Osteocyte (in vitro differentiated cells): Measurements from ENCODE around the gene UVSSA. TPM values are rescaled to one million over a fixed set of nuclear protein-coding genes. Genes with fewer than 3 reads are reported as not detected.

Experiments
- DNase-seq: peaks from one replicate; pipeline ENCODE4 v3.0.0; 2021; ENCODE audit warnings: mixed read lengths; ENCODE audit not compliant: unreplicated experiment; ENCODE audit errors: extremely low spot score
- H3K27ac Mint-ChIP-seq: one replicate; pipeline ENCODE4 v1.8.0; 2021; ENCODE audit warnings: mild to moderate bottlenecking, mixed read lengths; ENCODE audit not compliant: unreplicated experiment
- H3K27me3 Mint-ChIP-seq: one replicate; pipeline ENCODE4 v1.8.0; 2021; ENCODE audit warnings: mixed read lengths; ENCODE audit not compliant: unreplicated experiment
- H3K36me3 Mint-ChIP-seq: one replicate; pipeline ENCODE4 v1.8.0; 2021; ENCODE audit warnings: mixed read lengths; ENCODE audit not compliant: unreplicated experiment
- H3K4me1 Mint-ChIP-seq: one replicate; pipeline ENCODE4 v1.8.0; 2021; ENCODE audit warnings: mixed read lengths; ENCODE audit not compliant: unreplicated experiment
- H3K4me3 Mint-ChIP-seq: one replicate; pipeline ENCODE4 v1.8.0; 2021; ENCODE audit warnings: mild to moderate bottlenecking, moderate library complexity, mixed read lengths; ENCODE audit not compliant: unreplicated experiment
- H3K9me3 Mint-ChIP-seq: one replicate; pipeline ENCODE4 v1.8.0; 2021; ENCODE audit warnings: mixed read lengths; ENCODE audit not compliant: unreplicated experiment
- CTCF ChIP-seq: fragments of 200-600 bp; sonication (generic); IDR thresholded peaks from 2 replicates; pipeline ENCODE4 v1.5.0; 2021; ENCODE audit warnings: antibody characterized with exemption, mild to moderate bottlenecking, moderate library complexity
- total RNA-seq: library from RNA; stranded (reverse); gene quantifications from 2 replicates; pipeline ENCODE4 v1.2.1, GENCODE V29; 2021

The UVSSA gene
- total RNA-seq, 1 donor from 2014 or later = 26.7 TPM

- TF ChIP-seq CTCF = no peak
- H3K4me3 Mint-ChIP-seq = no peak overlapping the region
- no peaks in the 10 kb centered on the region for H3K27me3 Mint-ChIP-seq
- H3K4me1 Mint-ChIP-seq = peaks cover 20% of the 10 kb centered on the region
- peaks cover 33% of the 10 kb centered on the region for H3K36me3 Mint-ChIP-seq
- no peak for DNase-seq
- H3K27ac Mint-ChIP-seq = no peak overlapping the region
- H3K9me3 Mint-ChIP-seq = no peaks in the 10 kb centered on the region
These were observed 5.0 kb upstream of the UVSSA start for GRCh38 chr4:1342003-1342402.

GRCh38 chr4:1344696-1345095 is 2.3 kb upstream of the UVSSA start:
- DNase-seq = no peak
- Mint-ChIP-seq H3K4me1 (peaks cover 37% of the 10 kb centered on the region), H3K4me3 (peak overlapping the region; percentile 94), H3K9me3 (no peaks in the 10 kb centered on the region), H3K36me3 (peaks cover 15% of the 10 kb centered on the region), H3K27me3 (no peaks in the 10 kb centered on the region), H3K27ac (no peak overlapping the region)
- TF ChIP-seq CTCF = no peak

DNA sequence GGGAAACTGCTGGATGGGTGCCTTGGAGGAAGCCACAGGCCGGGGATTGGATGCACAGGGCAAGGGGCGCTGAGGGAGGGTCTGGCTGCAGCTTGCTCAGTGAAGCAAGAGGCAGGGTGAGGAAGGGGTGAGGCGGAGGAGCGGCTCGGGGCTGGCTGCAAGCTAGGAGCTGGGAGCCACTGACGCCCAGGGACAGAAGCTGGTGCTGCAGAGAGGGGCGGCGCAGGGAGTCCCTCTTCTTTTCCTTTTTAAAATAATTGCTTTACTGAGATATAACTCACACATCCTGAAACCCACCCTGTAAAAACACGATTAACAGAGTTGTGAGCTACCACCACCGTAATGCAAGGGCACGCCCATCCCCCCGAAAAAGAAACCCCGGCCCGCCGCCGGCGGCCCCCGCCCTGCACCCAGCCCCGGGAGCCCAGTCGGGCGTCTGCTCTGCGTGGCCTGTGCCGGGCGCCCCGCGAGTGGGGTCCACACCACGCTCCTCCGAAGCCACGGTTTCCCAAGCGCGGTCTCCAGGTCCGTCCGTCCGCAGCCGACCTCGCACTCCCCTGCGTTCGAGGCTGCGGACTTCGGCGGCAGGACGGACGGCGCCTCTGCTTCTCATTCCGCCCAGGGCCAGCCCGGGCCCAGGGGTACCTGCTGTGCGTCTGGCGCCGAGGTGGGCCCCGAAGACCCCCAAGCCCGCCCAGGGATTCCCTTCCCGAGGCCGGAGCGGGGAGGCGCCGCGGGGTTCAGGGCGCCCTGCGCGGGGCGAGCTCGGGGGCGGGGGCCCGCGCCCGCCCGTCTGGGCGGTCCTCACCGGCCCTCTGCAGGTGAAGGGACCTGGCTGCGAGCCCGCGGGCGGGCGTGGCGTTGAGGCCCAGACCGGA is 866 bp upstream of the UVSSA start:
- H3K9me3 Mint-ChIP-seq = no peaks in the 10 kb centered on the region
- no peak for DNase-seq

GRCh38 chr4:1347410-1347864 is 429 bp downstream of the UVSSA start:
- no peaks in the 10 kb centered on the region for H3K9me3 Mint-ChIP-seq
- no peak for TF ChIP-seq CTCF
- peak overlapping the region; percentile 79 for H3K4me3 Mint-ChIP-seq
- H3K27ac Mint-ChIP-seq = peak overlapping the region; percentile 90
- peak; percentile 92 for DNase-seq
- peaks cover 2% of the 10 kb centered on the region for H3K36me3 Mint-ChIP-seq
- H3K4me1 Mint-ChIP-seq = peaks cover 40% of the 10 kb centered on the region
- no peaks in the 10 kb centered on the region for H3K27me3 Mint-ChIP-seq

More for the DNA sequence above, 866 bp upstream of the UVSSA start:
- Mint-ChIP-seq H3K27me3 (no peaks in the 10 kb centered on the region), H3K4me1 (peaks cover 40% of the 10 kb centered on the region), H3K4me3 (peak overlapping the region; percentile 94), H3K36me3 (peaks cover 6% of the 10 kb centered on the region), H3K27ac (peak overlapping the region; percentile 88)
- TF ChIP-seq CTCF = peak; percentile 52

GRCh38 chr4:1348014-1348513 is 1.1 kb downstream of the UVSSA start:
- Mint-ChIP-seq H3K27me3 (no peaks in the 10 kb centered on the region), H3K4me3 (peak overlapping the region; percentile 79), H3K9me3 (no peaks in the 10 kb centered on the region), H3K36me3 (peaks cover 2% of the 10 kb centered on the region), H3K27ac (peak overlapping the region; percentile 90), H3K4me1 (peaks cover 40% of the 10 kb centered on the region)
- no peak for TF ChIP-seq CTCF
- no peak for DNase-seq
